GM13976 (cell line): ENCODE results near the gene ITGBL1.

ENCODE experiments used
- DNase-seq: peaks from one replicate; pipeline ENCODE4 v3.0.0; 2012; ENCODE audit warnings: low spot score
- CTCF ChIP-seq: IDR thresholded peaks from 2 replicates; pipeline ENCODE4 v1.5.1; 2012; ENCODE audit warnings: borderline replicate concordance, mild to moderate bottlenecking; ENCODE audit not compliant: insufficient read depth; ENCODE audit errors: extremely low read depth, missing control alignments, control extremely low read depth
- in situ Hi-C: fragments of 300-500 bp; cut with MboI; formaldehyde crosslinking; loops from one replicate; pipeline ENCODE4 v1.12.0; 2022; ENCODE audit warnings: low sequenced_read_pairs, mixed read lengths, inconsistent platforms; ENCODE audit not compliant: unreplicated experiment

The ITGBL1 gene

GRCh38 chr13:101576455-101576854 is 124.0 kb downstream of the ITGBL1 start:
- no peak for DNase-seq
- TF ChIP-seq CTCF = no peak
- in situ Hi-C loops = no loop called here

DNA sequence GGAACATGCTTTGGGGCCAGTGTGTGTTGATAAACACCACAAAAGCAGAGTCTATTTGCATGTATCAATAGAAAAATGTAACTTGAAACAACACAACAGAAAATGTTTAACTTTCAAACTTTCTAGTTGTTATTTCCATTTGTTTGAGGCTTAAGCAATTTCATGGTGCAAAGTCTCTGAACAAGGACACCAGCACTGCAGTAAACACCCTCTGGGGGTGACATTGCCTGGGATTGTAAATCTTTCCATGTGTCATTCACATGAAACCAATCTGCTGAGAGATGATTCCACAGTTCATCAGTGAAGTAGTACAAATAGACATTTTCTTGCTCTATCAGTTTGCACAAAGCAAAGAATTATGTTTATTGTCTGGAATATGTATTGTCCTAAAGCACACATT is 124.5 kb downstream of the ITGBL1 start:
- no peak for DNase-seq
- no peak for TF ChIP-seq CTCF
- in situ Hi-C loops = no loop called here

GRCh38 chr13:101579281-101579802 is 126.9 kb downstream of the ITGBL1 start:
- TF ChIP-seq CTCF = no peak
- DNase-seq = no peak
- in situ Hi-C loops = no loop called here

DNA sequence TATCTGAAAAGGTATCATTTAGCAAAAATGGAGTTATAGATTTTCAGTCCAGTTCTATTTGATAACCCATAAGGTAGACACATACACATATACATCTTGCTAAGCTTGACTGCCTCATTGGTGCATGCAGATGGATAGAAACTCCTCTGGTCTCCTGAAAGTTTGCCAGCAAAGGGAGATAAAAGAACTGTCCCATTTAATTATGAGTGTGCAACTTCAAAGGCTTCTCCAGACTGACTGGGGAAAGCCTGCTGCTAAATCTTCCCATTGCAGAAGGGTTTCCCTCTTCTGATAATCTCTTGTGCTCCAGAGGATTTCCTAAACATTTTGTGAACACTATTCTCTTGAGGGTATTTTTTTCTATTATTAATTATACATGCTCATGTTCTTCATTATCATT is 131.9 kb downstream of the ITGBL1 start:
- in situ Hi-C loops = no loop called here
- DNase-seq = no peak

GRCh38 chr13:101590479-101590878 is 138.0 kb downstream of the ITGBL1 start:
- in situ Hi-C loops = no loop called here
- no peak for DNase-seq
- TF ChIP-seq CTCF = no peak

More for the DNA sequence above, 131.9 kb downstream of the ITGBL1 start:
- TF ChIP-seq CTCF = no peak

GRCh38 chr13:101594936-101595335 is 142.5 kb downstream of the ITGBL1 start:
- in situ Hi-C loops = no loop called here
- DNase-seq = no peak
- no peak for TF ChIP-seq CTCF

GRCh38 chr13:101596803-101597202 is 144.3 kb downstream of the ITGBL1 start:
- in situ Hi-C loops = no loop called here
- TF ChIP-seq CTCF = no peak
- no peak for DNase-seq
